22Rv1 (cell line): ENCODE data around the gene FERMT1.

Experiments used
- ZFX ChIP-seq: fragments of 450-650 bp; IDR thresholded peaks from 2 replicates; pipeline ENCODE4 v1.6.1; 2017; ENCODE audit warnings: antibody characterized with exemption, borderline replicate concordance
- TF ChIP-seq, protein P1 (sequence below): fragments of 450-650 bp; IDR thresholded peaks from 2 replicates; pipeline ENCODE4 v1.5.1; 2017; ENCODE audit warnings: mild to moderate bottlenecking

- TF ChIP-seq, protein P1, sequence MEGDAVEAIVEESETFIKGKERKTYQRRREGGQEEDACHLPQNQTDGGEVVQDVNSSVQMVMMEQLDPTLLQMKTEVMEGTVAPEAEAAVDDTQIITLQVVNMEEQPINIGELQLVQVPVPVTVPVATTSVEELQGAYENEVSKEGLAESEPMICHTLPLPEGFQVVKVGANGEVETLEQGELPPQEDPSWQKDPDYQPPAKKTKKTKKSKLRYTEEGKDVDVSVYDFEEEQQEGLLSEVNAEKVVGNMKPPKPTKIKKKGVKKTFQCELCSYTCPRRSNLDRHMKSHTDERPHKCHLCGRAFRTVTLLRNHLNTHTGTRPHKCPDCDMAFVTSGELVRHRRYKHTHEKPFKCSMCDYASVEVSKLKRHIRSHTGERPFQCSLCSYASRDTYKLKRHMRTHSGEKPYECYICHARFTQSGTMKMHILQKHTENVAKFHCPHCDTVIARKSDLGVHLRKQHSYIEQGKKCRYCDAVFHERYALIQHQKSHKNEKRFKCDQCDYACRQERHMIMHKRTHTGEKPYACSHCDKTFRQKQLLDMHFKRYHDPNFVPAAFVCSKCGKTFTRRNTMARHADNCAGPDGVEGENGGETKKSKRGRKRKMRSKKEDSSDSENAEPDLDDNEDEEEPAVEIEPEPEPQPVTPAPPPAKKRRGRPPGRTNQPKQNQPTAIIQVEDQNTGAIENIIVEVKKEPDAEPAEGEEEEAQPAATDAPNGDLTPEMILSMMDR: no peak
- no peak for TF ChIP-seq ZFX
These were observed 67.6 kb downstream of the FERMT1 start for GRCh38 chr20:6055161-6055783.
